Heart right ventricle (tissue), 16 donors: Measurements from ENCODE around the gene ABCB6. TPM values are rescaled to one million over a fixed set of nuclear protein-coding genes. Genes with fewer than 3 reads are reported as not detected.

Experiments
- ATAC-seq, 8 donors: fragments of 200-7000 bp; cut with Tn5 transposase; one replicate each; pipeline ENCODE4 v1.9.1; 2020; ENCODE audit warnings: mild to moderate bottlenecking in 8 of 8, moderate library complexity in 8 of 8, moderate number of reproducible peaks in 1 of 8
- DNase-seq, 2 donors: peaks; one replicate each; pipeline ENCODE4 v3.0.0-alpha.2; 2020
- H3K27ac ChIP-seq, 10 donors: fragments of 200-600 bp; sonication (generic) in 2 of 10; one replicate each; pipeline versions ENCODE4 v1.5.0 to v1.8.0; 2020 to 2022; ENCODE audit warnings: mild to moderate bottlenecking in 3 of 10
- H3K27me3 ChIP-seq, 7 donors: fragments of 200-600 bp; one replicate each; pipeline ENCODE4 v1.8.0; 2021 to 2022; ENCODE audit warnings: mild to moderate bottlenecking in 2 of 7
- H3K36me3 ChIP-seq, 9 donors: fragments of 200-600 bp; sonication (generic) in 1 of 9; one replicate each; pipeline versions ENCODE4 v1.5.0 to v1.8.0; 2020 to 2022; ENCODE audit warnings: mild to moderate bottlenecking in 2 of 9
- H3K4me1 ChIP-seq, 9 donors: fragments of 200-600 bp; sonication (generic) in 1 of 9; one replicate each; pipeline versions ENCODE4 v1.5.0 to v1.8.0; 2020 to 2022; ENCODE audit warnings: mild to moderate bottlenecking in 4 of 9
- H3K4me3 ChIP-seq, 10 donors: fragments of 200-600 bp; sonication (generic) in 2 of 10; one replicate each; pipeline versions ENCODE4 v1.5.0 to v1.8.0; 2020 to 2022; ENCODE audit warnings: mild to moderate bottlenecking in 7 of 10, moderate library complexity in 2 of 10
- H3K9me3 ChIP-seq, 11 donors: fragments of 200-600 bp in 10 of 11; sonication (generic) in 2 of 11; one replicate each; pipeline versions ENCODE4 v1.5.0 to v1.8.0; 2013 to 2022; ENCODE audit warnings: mild to moderate bottlenecking in 2 of 11, control low read depth in 1 of 11, moderate library complexity in 1 of 11
- CTCF ChIP-seq, 9 donors: fragments of 200-600 bp; sonication (generic) in 2 of 9; IDR thresholded peaks; one replicate each; pipeline versions ENCODE4 v1.5.0 to v1.8.0; 2021 to 2022; ENCODE audit warnings: antibody characterized with exemption in 9 of 9, mild to moderate bottlenecking in 5 of 9, moderate library complexity in 1 of 9
- WGBS, 2 donors: extraction: QIAGEN DNeasy Blood & Tissue Kit; methylation state at CpG; one replicate each; pipeline ENCODE4 v1.1.7; 2013; ENCODE audit warnings: inconsistent platforms in 1 of 2; 5-methylcytosine and 5-hydroxymethylcytosine counted together
- intact Hi-C, 10 donors: fragments of 100-400 bp; cut with DNase I; formaldehyde crosslinking; loops; one replicate each; pipeline versions ENCODE4 v1.11.1 to v1.14.2; 2022
- polyA plus RNA-seq, 2 donors: library from polyadenylated mRNA; stranded (reverse); fragments of 200-250 nt; gene quantifications; one replicate each; pipeline ENCODE4 v1.2.3, GENCODE V29; 2013
- total RNA-seq, 10 donors: library from RNA; stranded (reverse); fragmentation: NEBNext Ultra II Directional in 3 of 10; extraction: Animal tissue kit (Norgen Biotek cat#: 25700) in 3 of 10; gene quantifications; one replicate each; pipeline versions ENCODE4 v1.2.1 to v1.2.4, GENCODE V29; 2021 to 2023
- donor health status: Arrhythmogenic right ventricular cardiomyopathy.
- donor health status: ischemic (EF 13 %, LVEDD 7.1; RV severe dilation, severe dysfunction).
- donor health status: healthy with polysubstance abuse.
- donor health status: DM: no; HTN: yes; CAD: no.
- donor health status: DM: no; HTN: no; CAD: no.
- donor health status: ischemic (EF 25% LVEDD 6.9; RV normal size, moderate dysfunction).
- donor health status: ischemic (EF 25% LVEDD 5.7; RV mildly dilated, moderate dysfunction).
- donor health status: healthy.
- donor health status: DM: yes; HTN: yes; CAD: no.
- donor health status: Ischemic cardiomyopathy.
- donor health status: ischemic (EF 35%, LVEDD 5.7; RV mildly dilated, moderate dysfunction).
- donor health status: nonischemic (EF 11% LVEDD 7.7; RV severe dilation, severe dysfunction).
- donor health status: DM: yes; HTN: yes; CAD: no.
- donor health status: PGD.
- donor health status: ischemic (EF 29% LVEDD 5.4; RV normal size, mild dysfunction).
- donor health status: nonischemic (EF 23%, LVEDD 6.1; RV moderate dilation, normal function).

Gene ABCB6
- total and polyA plus RNA-seq, 12 donors, result 9.8 to 34.0 (median 18.5) TPM

DNA sequence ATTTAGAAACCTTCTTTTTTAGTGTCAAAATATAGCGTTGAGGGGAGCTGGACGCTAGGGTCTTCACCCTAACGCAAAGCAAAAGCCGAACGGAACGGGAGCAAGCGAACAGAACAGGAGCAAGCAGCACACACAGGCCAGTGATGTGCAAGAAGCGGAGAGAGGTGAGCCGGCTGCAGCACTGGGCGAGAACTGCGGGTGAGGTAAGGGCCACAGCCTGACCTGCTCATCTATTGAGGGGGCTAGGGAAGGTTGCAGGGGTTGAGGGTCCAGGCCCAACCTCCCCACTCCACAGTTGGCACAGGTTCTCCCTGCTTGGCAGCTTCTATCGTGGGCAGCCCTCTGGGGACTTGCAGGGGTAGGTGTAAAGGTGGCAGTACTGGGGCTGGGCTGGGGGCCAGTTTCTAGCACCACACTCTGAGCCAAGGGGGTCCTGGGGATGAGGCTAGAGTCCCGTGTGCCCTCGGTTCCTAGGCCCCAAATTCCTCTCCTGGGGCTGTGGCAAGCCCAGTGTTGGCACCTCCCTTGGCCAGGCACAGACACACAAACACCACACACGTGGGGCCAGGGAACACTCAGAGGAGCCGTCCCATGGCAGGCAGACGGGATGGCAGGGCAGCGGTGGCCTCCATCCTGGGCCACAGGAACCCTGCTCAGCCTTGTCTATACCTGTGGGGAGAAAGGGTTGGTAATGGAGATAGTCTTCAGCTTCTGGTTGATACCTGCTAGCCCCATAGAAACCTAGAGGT, 1.2 kb upstream of the ABCB6 start:
- no peak for ATAC-seq
- H3K27me3 ChIP-seq, result no peaks in the 10 kb centered on the region
- 86 to 89% methylated on average over 18 of the region's 18 CpGs for WGBS, 2 donors
- DNase-seq, result no peak
- intact Hi-C loops, result loop anchor here in 5 of 10 donors (2.0 to 10.0 kb wide), 4 partner anchors 43 to 75 kb away; partner anchors contain the start of genes CNPPD1 (in 2 of the 5), RETREG2 (in 2 of the 5) and NHEJ1 (in 1 of the 5)
- peak overlapping the region in 4 of 10 donors; percentile 62 to 75 (median 65) for H3K4me3 ChIP-seq
- TF ChIP-seq CTCF (IDR thresholded peaks at IDR 0.05), result no peak
- peaks cover 2 to 72% (median 52%) of the 10 kb centered on the region in 9 donors for H3K36me3 ChIP-seq
- H3K4me1 ChIP-seq, result peaks cover 12 to 40% (median 35%) of the 10 kb centered on the region in 9 donors
- H3K27ac ChIP-seq, result peak overlapping the region in 4 of 10 donors; percentile 90 to 93 (median 92)
- no peaks in the 10 kb centered on the region for H3K9me3 ChIP-seq

DNA sequence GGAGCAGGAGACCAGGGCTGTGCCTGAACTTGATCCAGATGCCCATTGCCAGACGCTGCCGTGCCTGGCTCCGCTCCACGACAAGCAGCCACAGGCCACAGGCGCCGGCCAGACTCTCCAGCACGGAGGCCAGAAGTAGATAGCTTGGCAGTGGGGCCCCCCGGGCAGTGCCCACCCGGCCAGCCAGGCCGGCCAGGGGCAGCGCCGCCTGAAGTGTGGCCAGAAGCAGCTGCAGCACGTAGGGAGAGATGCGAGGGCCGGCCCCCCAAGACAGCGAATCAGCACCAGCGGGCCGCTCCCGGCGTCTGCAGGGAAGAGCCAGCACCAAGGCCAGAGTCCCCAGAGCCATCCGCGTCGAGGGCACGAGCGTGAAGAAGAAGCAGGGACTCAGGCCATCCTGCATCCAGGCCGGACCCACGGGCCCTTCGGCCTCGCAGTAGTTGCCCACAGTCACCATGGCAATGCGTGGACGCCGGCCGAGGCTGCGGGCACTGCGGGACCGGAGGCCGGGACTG, 484 bp downstream of the ABCB6 start:
- peak; percentile 47 to 78 (median 59) for ATAC-seq
- no peak for TF ChIP-seq CTCF (IDR thresholded peaks at IDR 0.05)
- H3K4me3 ChIP-seq, result peak overlapping the region; percentile 30 to 75 (median 64)
- WGBS, 2 donors, result 0 to 1% methylated on average over 36 to 37 of the region's 37 CpGs
- peaks cover 0 to 72% (median 41%) of the 10 kb centered on the region in 9 donors for H3K36me3 ChIP-seq
- H3K4me1 ChIP-seq, result peaks cover 12 to 40% (median 34%) of the 10 kb centered on the region in 9 donors
- no peaks in the 10 kb centered on the region for H3K9me3 ChIP-seq
- no peaks in the 10 kb centered on the region for H3K27me3 ChIP-seq
- H3K27ac ChIP-seq, result peak overlapping the region; percentile 72 to 95 (median 90)
- DNase-seq, result peak; percentile 56 to 66
- intact Hi-C loops, result loop anchor here in 5 of 10 donors (1.0 to 5.0 kb wide), 5 partner anchors 12 to 63 kb away; partner anchors contain the start of genes CNPPD1 (in 3 of the 5), RETREG2 (in 2 of the 5), NHEJ1 (in 1 of the 5) and ZFAND2B (in 1 of the 5)

- peaks cover 12 to 40% (median 34%) of the 10 kb centered on the region in 9 donors for H3K4me1 ChIP-seq
- intact Hi-C loops, result loop anchor here in 3 of 10 donors (5.0 kb wide), 2 partner anchors 39 to 54 kb away; partner anchors contain the start of genes CNPPD1 (in 2 of the 3), RETREG2 (in 2 of the 3) and NHEJ1 (in 1 of the 3)
- peak overlapping the region in 1 of 10 donors; percentile 93 for H3K27ac ChIP-seq
- H3K4me3 ChIP-seq, result no peak overlapping the region
- no peaks in the 10 kb centered on the region for H3K27me3 ChIP-seq
- WGBS, 2 donors, result 89 to 96% methylated on average over 6 of the region's 6 CpGs
- DNase-seq (no peak), ATAC-seq (no peak)
- TF ChIP-seq CTCF (IDR thresholded peaks at IDR 0.05), result no peak
- H3K9me3 ChIP-seq, result no peaks in the 10 kb centered on the region
- peaks cover 0 to 68% (median 30%) of the 10 kb centered on the region in 9 donors for H3K36me3 ChIP-seq
Observed at GRCh38 chr2:219216535-219216915, 2.2 kb downstream of the ABCB6 start.

DNA sequence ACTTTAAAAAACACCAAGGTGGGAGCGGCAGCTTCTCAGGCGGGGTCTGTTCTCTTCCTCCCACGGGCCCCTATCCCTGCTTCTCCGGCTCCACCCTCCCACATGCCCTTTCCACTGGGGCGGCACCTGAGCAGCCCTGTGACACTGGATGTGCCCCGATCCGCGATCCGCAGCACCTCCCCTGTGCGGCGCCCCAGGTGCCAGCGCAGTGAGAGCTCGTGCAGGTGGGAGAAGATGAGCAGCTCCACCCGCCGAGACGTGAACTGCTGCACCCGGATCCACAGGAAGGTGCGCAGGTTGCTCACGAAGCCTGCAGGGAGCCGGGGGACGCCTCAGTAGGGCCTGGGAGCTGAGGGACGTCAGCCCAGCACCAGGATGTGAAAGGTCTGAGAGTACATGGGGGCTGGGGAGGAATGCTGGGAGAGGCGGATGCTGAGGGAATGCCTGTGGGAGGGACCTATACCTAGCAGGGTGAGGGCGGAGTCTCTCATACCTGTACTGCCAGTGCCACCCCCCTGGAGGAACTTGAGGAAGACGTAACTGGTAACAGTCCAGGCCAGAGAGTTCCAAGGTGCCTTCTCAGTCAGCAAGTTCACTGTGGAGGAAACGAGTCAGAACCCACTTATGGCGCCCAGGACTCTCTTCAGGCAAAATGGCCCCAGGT, 2.8 kb downstream of the ABCB6 start:
- peaks cover 0 to 67% (median 25%) of the 10 kb centered on the region in 9 donors for H3K36me3 ChIP-seq
- DNase-seq, result no peak
- H3K27me3 ChIP-seq, result no peaks in the 10 kb centered on the region
- ATAC-seq, result no peak
- no peaks in the 10 kb centered on the region for H3K9me3 ChIP-seq
- intact Hi-C loops, result loop anchor here in 3 of 10 donors (5.0 kb wide), 2 partner anchors 39 to 54 kb away; partner anchors contain the start of genes CNPPD1 (in 2 of the 3), RETREG2 (in 2 of the 3) and NHEJ1 (in 1 of the 3)
- H3K27ac ChIP-seq, result peak overlapping the region in 1 of 10 donors; percentile 93
- WGBS, 2 donors, result 94 to 95% methylated on average over 27 of the region's 27 CpGs
- H3K4me3 ChIP-seq, result no peak overlapping the region
- peaks cover 12 to 40% (median 35%) of the 10 kb centered on the region in 9 donors for H3K4me1 ChIP-seq
- no peak for TF ChIP-seq CTCF (IDR thresholded peaks at IDR 0.05)
